Activated CD4-positive, CD25-positive, alpha-beta regulatory T cell treated with anti-CD3 and anti-CD28 coated beads, Interleukin-2, amount 50 U/mL, for 16 hours (primary cell): ENCODE results near the gene TRIM26.
"Not testable (repeated sequence)": the region's sequence is repeated elsewhere in the genome, so short reads cannot be mapped to it uniquely, and the experiment has no call there.

Experiments used
- DNase-seq: peaks from one replicate; pipeline ENCODE4 v3.0.0-alpha.2; 2020; ENCODE audit warnings: low read depth, low spot score

Gene TRIM26

GRCh38 chr6:30154709-30155519 is 58.3 kb downstream of the TRIM26 start:
- no peak for DNase-seq

GRCh38 chr6:30154061-30154460 is 59.1 kb downstream of the TRIM26 start:
- no peak for DNase-seq

- DNase-seq = no peak
These were observed 60.1 kb downstream of the TRIM26 start for GRCh38 chr6:30152910-30153610.

GRCh38 chr6:30152016-30152673 is 61.1 kb downstream of the TRIM26 start:
- DNase-seq = no peak

- no peak for DNase-seq
These were observed 61.6 kb downstream of the TRIM26 start for GRCh38 chr6:30151580-30151979.

GRCh38 chr6:30150671-30151395 is 62.4 kb downstream of the TRIM26 start:
- DNase-seq = no peak

GRCh38 chr6:30149858-30150550 is 63.2 kb downstream of the TRIM26 start:
- DNase-seq = no peak

GRCh38 chr6:30149234-30149633 is 64.0 kb downstream of the TRIM26 start:
- no peak for DNase-seq

- no peak for DNase-seq
These were observed 66.1 kb downstream of the TRIM26 start for GRCh38 chr6:30147096-30147495.

GRCh38 chr6:30145818-30146217 is 67.4 kb downstream of the TRIM26 start:
- DNase-seq = no peak

- DNase-seq = no peak
These were observed 68.4 kb downstream of the TRIM26 start for GRCh38 chr6:30144811-30145210.

GRCh38 chr6:30143780-30144179 is 69.4 kb downstream of the TRIM26 start:
- DNase-seq = no peak

- DNase-seq = no peak
These were observed 70.5 kb downstream of the TRIM26 start for GRCh38 chr6:30142665-30143064.

- not testable (repeated sequence) for DNase-seq
These were observed 73.0 kb downstream of the TRIM26 start for GRCh38 chr6:30140240-30140639.

- no peak for DNase-seq
These were observed 76.5 kb downstream of the TRIM26 start for GRCh38 chr6:30136570-30137286.

GRCh38 chr6:30135757-30136156 is 77.4 kb downstream of the TRIM26 start, which contains the start of gene TRIM40:
Gene TRIM40, plus strand, starts transcription at chr6:30136140. Its CDS starts 897 bp downstream, at chr6:30137037.
- no peak for DNase-seq

- no peak for DNase-seq
These were observed 78.1 kb downstream of the TRIM26 start for GRCh38 chr6:30135147-30135546.
